ENCODE results near the gene MYBL2.

DNA sequence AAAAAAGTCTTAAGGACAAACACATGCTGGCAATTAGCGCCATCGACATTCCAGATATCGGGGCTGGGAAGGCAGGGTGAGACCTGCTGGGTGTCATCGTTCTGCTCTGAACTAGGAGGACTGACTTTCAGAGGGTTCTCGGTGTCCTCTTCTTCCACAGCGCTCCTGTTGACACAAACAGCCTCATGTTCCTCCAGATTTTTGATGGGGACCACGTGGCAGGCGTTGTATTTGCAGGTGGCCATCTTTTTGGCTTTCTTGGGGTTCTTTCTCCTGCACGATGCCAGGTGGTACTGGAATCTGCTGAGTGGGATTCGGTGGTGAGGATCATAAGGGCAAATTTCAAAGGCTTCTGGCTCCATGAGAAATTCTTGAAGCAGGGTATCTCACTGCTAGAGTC is 59.4 kb downstream of the MYBL2 start:
- TF ChIP-seq, protein P1, sequence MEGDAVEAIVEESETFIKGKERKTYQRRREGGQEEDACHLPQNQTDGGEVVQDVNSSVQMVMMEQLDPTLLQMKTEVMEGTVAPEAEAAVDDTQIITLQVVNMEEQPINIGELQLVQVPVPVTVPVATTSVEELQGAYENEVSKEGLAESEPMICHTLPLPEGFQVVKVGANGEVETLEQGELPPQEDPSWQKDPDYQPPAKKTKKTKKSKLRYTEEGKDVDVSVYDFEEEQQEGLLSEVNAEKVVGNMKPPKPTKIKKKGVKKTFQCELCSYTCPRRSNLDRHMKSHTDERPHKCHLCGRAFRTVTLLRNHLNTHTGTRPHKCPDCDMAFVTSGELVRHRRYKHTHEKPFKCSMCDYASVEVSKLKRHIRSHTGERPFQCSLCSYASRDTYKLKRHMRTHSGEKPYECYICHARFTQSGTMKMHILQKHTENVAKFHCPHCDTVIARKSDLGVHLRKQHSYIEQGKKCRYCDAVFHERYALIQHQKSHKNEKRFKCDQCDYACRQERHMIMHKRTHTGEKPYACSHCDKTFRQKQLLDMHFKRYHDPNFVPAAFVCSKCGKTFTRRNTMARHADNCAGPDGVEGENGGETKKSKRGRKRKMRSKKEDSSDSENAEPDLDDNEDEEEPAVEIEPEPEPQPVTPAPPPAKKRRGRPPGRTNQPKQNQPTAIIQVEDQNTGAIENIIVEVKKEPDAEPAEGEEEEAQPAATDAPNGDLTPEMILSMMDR (IDR thresholded peaks at IDR 0.05), result no peak
- no peak for TF ChIP-seq POLR2A (IDR thresholded peaks at IDR 0.05)
- TF ChIP-seq POLR2AphosphoS5 (IDR thresholded peaks at IDR 0.05), result no peak

Data from gastroesophageal sphincter (tissue), 3 donors.